Neuronal stem cell (in vitro differentiated cells): Measurements from ENCODE around the gene MARVELD2.
"Not testable (repeated sequence)": the region's sequence is repeated elsewhere in the genome, so short reads cannot be mapped to it uniquely, and the experiment has no call there.

ENCODE experiments used
- DNase-seq: peaks from one replicate; pipeline ENCODE4 v3.0.0-alpha.2; 2013; ENCODE audit warnings: low spot score
- H2AFZ ChIP-seq: one replicate; pipeline ENCODE4 v1.6.1; 2013; ENCODE audit warnings: mild to moderate bottlenecking, low read length, inconsistent platforms
- H2AK5ac ChIP-seq: 2 replicates; pipeline ENCODE4 v1.6.1; 2013; ENCODE audit warnings: low read depth, mild to moderate bottlenecking, inconsistent platforms, low read length, moderate library complexity, mixed read lengths
- H2BK120ac ChIP-seq: 2 replicates; pipeline ENCODE4 v1.6.1; 2013; ENCODE audit warnings: low read depth, mild to moderate bottlenecking, inconsistent platforms, low read length, moderate library complexity, mixed read lengths
- H2BK12ac ChIP-seq: one replicate; pipeline ENCODE4 v1.6.1; 2013; ENCODE audit warnings: low read length, inconsistent platforms
- H2BK15ac ChIP-seq: 2 replicates; pipeline ENCODE4 v1.6.1; 2013; ENCODE audit warnings: mild to moderate bottlenecking, low read length, inconsistent platforms, mixed read lengths
- H2BK5ac ChIP-seq: one replicate; pipeline ENCODE4 v1.6.1; 2013; ENCODE audit warnings: inconsistent platforms, mild to moderate bottlenecking, low read length, moderate library complexity
- H3K14ac ChIP-seq: one replicate; pipeline ENCODE4 v1.6.1; 2013; ENCODE audit warnings: low read length, inconsistent platforms
- H3K18ac ChIP-seq: 2 replicates; pipeline ENCODE4 v1.6.1; 2013; ENCODE audit warnings: low read length, inconsistent platforms
- H3K23ac ChIP-seq: 2 replicates; pipeline ENCODE4 v1.6.1; 2013; ENCODE audit warnings: low read depth, mild to moderate bottlenecking, mixed read lengths, low read length, inconsistent platforms; ENCODE audit not compliant: poor library complexity
- H3K27ac ChIP-seq: replicated peaks from 3 replicates; pipeline ENCODE4 v1.5.1; 2013; ENCODE audit warnings: low read length, inconsistent platforms
- H3K27me3 ChIP-seq, 3 experiments: 2 replicates each; pipeline ENCODE4 v1.6.1; 2013; ENCODE audit warnings: low read length in 3 of 3, mild to moderate bottlenecking in 2 of 3, inconsistent platforms in 1 of 3, low read depth in 1 of 3, mixed read lengths in 1 of 3, moderate library complexity in 1 of 3; ENCODE audit not compliant: control insufficient read depth in 3 of 3, insufficient read depth in 3 of 3
- H3K36me3 ChIP-seq, 2 donors: replicated peaks in 1 of 2; 2 replicates each; pipeline ENCODE4 v1.6.1; 2013; ENCODE audit warnings: low read length in 2 of 2; ENCODE audit not compliant: control insufficient read depth in 2 of 2, insufficient read depth in 2 of 2
- H3K4ac ChIP-seq: 2 replicates; pipeline ENCODE4 v1.6.1; 2013; ENCODE audit warnings: inconsistent platforms, mild to moderate bottlenecking, low read length, moderate library complexity
- H3K4me1 ChIP-seq, 2 donors: 1 replicate in 1 of 2; 2 replicates in 1 of 2; pipeline ENCODE4 v1.6.1; 2013; ENCODE audit warnings: low read length in 2 of 2, low read depth in 1 of 2; ENCODE audit not compliant: control insufficient read depth in 2 of 2, insufficient read depth in 1 of 2
- H3K4me2 ChIP-seq: one replicate; pipeline ENCODE4 v1.6.1; 2013; ENCODE audit warnings: mild to moderate bottlenecking, low read length, inconsistent platforms; ENCODE audit not compliant: insufficient read depth, poor library complexity, severe bottlenecking
- H3K4me3 ChIP-seq, 2 donors: 2 replicates each; pipeline ENCODE4 v1.5.1; 2013; ENCODE audit warnings: low read length in 2 of 2, mild to moderate bottlenecking in 2 of 2, inconsistent platforms in 1 of 2, moderate library complexity in 1 of 2
- H3K79me1 ChIP-seq: one replicate; pipeline ENCODE4 v1.6.1; 2013; ENCODE audit warnings: low read depth, mild to moderate bottlenecking, inconsistent platforms, low read length, moderate library complexity
- H3K9ac ChIP-seq: one replicate; pipeline ENCODE4 v1.6.1; 2013; ENCODE audit warnings: mild to moderate bottlenecking, low read depth, low read length, inconsistent platforms; ENCODE audit not compliant: poor library complexity
- H3K9me3 ChIP-seq, 2 donors: replicated peaks in 1 of 2; 2 replicates each; pipeline versions ENCODE3 to v1.6.1; 2013; ENCODE audit warnings: low read length in 2 of 2, mild to moderate bottlenecking in 2 of 2, inconsistent platforms in 1 of 2, low read depth in 1 of 2, mixed read lengths in 1 of 2, moderate library complexity in 1 of 2; ENCODE audit not compliant: control insufficient read depth in 2 of 2, insufficient read depth in 1 of 2
- H4K8ac ChIP-seq: one replicate; pipeline ENCODE4 v1.6.1; 2013; ENCODE audit warnings: low read depth, mild to moderate bottlenecking, inconsistent platforms, low read length, moderate library complexity
- H4K91ac ChIP-seq: one replicate; pipeline ENCODE4 v1.6.1; 2013; ENCODE audit warnings: low read length, low read depth, mild to moderate bottlenecking, inconsistent platforms; ENCODE audit not compliant: poor library complexity
- WGBS, 2 donors: extraction: QIAGEN DNeasy Blood & Tissue Kit; methylation state at CpG; one replicate each; pipeline ENCODE4 v1.1.7; 2013; ENCODE audit warnings: missing lambda C conversion rate in 2 of 2, mixed read lengths in 1 of 2; ENCODE audit not compliant: insufficient read length in 2 of 2, insufficient replicate concordance in 1 of 2; ENCODE audit errors: extremely low coverage in 2 of 2; 5-methylcytosine and 5-hydroxymethylcytosine counted together

Gene MARVELD2

DNA sequence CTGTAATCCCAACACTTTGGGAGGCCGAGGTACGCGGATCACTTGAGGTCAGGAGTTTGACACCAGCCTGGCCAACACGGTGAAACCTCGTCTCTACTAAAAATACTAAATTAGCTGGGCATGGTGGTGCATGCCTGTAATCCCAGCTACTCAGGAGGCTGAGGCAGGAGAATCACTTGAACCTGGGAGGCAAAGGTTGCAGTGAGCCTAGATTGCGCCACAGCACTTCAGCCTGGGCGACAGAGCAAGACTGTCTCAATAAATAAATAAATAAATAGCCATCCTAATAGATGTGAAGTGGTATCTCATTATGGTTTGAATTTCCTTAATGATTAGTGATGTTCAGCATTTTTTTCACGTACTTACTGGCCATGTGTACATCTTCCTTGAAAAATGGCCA lies 35.6 kb downstream of the MARVELD2 start:
- not testable (repeated sequence) for H3K27ac ChIP-seq, DNase-seq, H3K36me3 ChIP-seq, H3K4me2 ChIP-seq, H3K4me3 ChIP-seq, H4K8ac ChIP-seq, H3K9me3 ChIP-seq, H2BK12ac ChIP-seq, H3K79me1 ChIP-seq, H3K9ac ChIP-seq, H2AK5ac ChIP-seq, H3K4me1 ChIP-seq, H2AFZ ChIP-seq, H3K27me3 ChIP-seq, H2BK5ac ChIP-seq, H2BK15ac ChIP-seq, H3K4ac ChIP-seq, H2BK120ac ChIP-seq, H4K91ac ChIP-seq, H3K18ac ChIP-seq, H3K23ac ChIP-seq, H3K14ac ChIP-seq
- no CpG with 5 or more reads among the region's 8 CpGs for WGBS, 2 donors

DNA sequence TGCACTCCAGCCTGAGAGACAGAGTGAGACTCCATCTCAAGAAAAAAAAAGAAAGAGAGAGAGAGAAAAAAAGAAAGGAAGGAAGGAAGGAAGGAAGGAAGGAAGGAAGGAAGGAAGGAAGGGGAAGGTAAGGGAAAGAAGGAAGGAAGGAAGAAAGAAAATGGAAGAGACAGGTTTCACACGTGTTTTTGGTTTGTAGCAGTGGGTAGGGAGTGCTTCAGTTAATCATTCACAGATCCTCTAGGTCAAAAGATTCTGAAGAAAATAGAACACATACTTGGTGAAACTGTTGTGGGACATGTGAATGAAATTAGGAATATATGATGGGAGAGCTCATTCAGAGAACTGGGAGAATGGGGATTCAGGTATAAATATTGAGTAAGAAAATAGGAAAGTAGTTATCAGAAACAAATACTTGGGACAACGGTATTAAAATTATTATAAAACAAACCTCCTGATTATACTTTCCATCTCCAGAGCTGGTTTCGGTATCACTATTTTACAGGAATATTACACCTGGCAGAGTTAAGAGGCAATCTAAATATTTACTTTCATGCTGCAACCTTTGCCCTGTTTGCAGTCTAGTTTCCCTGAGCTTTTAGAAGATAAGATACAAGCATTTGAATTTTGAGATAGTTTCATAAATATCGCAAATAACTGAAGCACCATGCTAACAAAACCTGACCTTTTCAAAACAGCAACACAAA lies 37.2 kb downstream of the MARVELD2 start:
- Histone ChIP-seq H2BK15ac (no peak overlapping the region), H3K14ac (no peak overlapping the region), H3K36me3 (no peaks in the 10 kb centered on the region), H3K9ac (no peak overlapping the region), H2AK5ac (no peak overlapping the region), H2BK5ac (no peak overlapping the region), H3K23ac (no peak overlapping the region), H3K27ac (no peak overlapping the region), H4K91ac (no peak overlapping the region), H3K4ac (no peak overlapping the region), H2AFZ (no peak overlapping the region), H3K79me1 (no peaks in the 10 kb centered on the region), H2BK120ac (no peak overlapping the region), H4K8ac (no peak overlapping the region), H3K4me2 (no peak overlapping the region), H2BK12ac (no peak overlapping the region), H3K4me3 (no peak overlapping the region), H3K18ac (no peak overlapping the region), H3K9me3 (no peaks in the 10 kb centered on the region), H3K4me1 (peaks cover 2 to 3% of the 10 kb centered on the region in 2 donors), H3K27me3 (no peaks in the 10 kb centered on the region)
- no peak for DNase-seq
- WGBS, 2 donors, result no CpG with 5 or more reads among the region's 4 CpGs

DNA sequence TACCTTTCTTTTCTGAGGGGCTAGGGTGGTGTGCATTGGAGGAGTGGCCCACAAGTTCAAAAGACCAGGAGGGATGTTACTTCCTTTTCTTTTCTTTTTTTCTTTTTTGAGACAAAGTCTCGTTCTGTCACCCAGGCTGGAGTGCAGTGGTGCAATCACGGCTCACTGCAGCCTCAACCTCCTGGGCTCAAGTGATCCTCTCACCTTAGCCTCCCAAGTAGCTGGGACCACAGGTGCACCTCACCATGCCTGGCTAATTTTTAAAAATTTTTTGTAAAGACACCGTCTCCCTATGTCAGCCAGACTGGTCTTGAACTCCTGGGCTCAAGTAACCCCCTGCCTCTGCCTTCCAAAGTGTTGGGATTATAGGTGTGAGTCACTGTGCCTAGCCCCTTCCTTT lies 38.6 kb downstream of the MARVELD2 start:
- not testable (repeated sequence) for H3K27me3 ChIP-seq, H3K4me1 ChIP-seq, H4K91ac ChIP-seq, H2BK5ac ChIP-seq, H2BK12ac ChIP-seq, H4K8ac ChIP-seq, H3K4me2 ChIP-seq, H3K23ac ChIP-seq, H3K4ac ChIP-seq, DNase-seq, H2AK5ac ChIP-seq, H3K36me3 ChIP-seq, H3K4me3 ChIP-seq, H2BK120ac ChIP-seq, H2BK15ac ChIP-seq, H3K27ac ChIP-seq, H3K79me1 ChIP-seq, H3K14ac ChIP-seq, H2AFZ ChIP-seq, H3K9ac ChIP-seq, H3K9me3 ChIP-seq, H3K18ac ChIP-seq
- no CpG with 5 or more reads among the region's 3 CpGs for WGBS, 2 donors

DNA sequence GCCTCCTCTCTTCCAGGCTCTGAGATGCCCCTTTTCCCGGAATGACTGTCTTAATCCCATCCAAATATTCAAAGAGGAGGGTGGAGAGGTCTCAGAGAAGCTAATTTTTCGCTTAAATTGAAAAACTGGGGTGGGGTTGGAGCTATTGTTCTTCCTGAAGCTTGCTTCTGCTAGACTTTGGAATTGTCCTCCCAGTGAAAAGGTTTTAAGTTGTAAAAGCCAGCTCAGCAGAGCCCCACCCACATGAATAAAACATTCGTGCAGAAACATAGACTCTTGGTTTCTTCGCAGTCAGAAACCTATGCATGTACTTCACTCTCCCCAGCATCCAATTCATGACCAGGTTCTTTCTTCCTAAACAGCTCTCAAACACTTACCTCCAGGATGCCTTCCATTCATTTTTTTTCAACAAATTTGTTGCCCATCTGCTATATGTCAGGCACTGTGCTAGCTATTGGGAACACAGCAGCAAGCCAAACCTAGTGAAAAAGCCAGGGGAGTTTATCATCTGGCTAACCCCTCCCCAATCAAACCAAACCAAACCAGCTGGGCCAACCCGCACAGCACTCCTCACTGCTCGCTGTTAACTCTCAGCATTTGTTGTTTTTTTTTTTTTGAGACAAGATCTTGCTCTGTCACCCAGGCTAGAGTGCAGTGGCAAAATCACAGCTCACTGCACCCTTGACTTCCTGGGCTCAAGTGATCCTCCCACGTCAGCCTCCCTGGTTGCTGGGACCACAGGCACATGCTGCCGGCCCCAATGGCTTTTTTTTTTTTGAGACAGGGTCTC lies 39.7 kb downstream of the MARVELD2 start:
- no peaks in the 10 kb centered on the region for H3K79me1 ChIP-seq
- no peak overlapping the region for H3K23ac ChIP-seq
- peaks cover 2 to 3% of the 10 kb centered on the region in 2 donors for H3K4me1 ChIP-seq
- no peak overlapping the region for H3K4me2 ChIP-seq
- H3K9me3 ChIP-seq, result no peaks in the 10 kb centered on the region
- no peak for DNase-seq
- no peak overlapping the region for H4K91ac ChIP-seq
- no peak overlapping the region for H3K4me3 ChIP-seq
- H3K27ac ChIP-seq, result no peak overlapping the region
- no peak overlapping the region for H2BK12ac ChIP-seq
- no peak overlapping the region for H3K9ac ChIP-seq
- H3K27me3 ChIP-seq, result no peaks in the 10 kb centered on the region
- no peaks in the 10 kb centered on the region for H3K36me3 ChIP-seq
- no peak overlapping the region for H3K14ac ChIP-seq
- H3K4ac ChIP-seq, result no peak overlapping the region
- no peak overlapping the region for H2BK15ac ChIP-seq
- no peak overlapping the region for H4K8ac ChIP-seq
- H2BK5ac ChIP-seq, result no peak overlapping the region
- peak overlapping the region; percentile 79 for H2AFZ ChIP-seq
- H3K18ac ChIP-seq, result no peak overlapping the region
- H2AK5ac ChIP-seq, result no peak overlapping the region
- WGBS, 2 donors, result no CpG with 5 or more reads among the region's 8 CpGs
- H2BK120ac ChIP-seq, result no peak overlapping the region
